Stimulated activated naive CD8-positive, alpha-beta T cell treated with anti-CD3 and anti-CD28 coated beads, Interleukin-15, Interleukin-2, amounts not matched to agents 100 U/mL and 50 U/mL, for 24 hours (primary cell): Measurements from ENCODE around the gene AP5Z1.
"Not testable (repeated sequence)": the region's sequence is repeated elsewhere in the genome, so short reads cannot be mapped to it uniquely, and the experiment has no call there.

Source experiments
- ATAC-seq: fragments of 150-1000 bp; cut with Tn5 transposase; one replicate; pipeline ENCODE4 v1.10.0; 2021
- DNase-seq: peaks from one replicate; pipeline ENCODE4 v3.0.0; 2021

AP5Z1 gene

GRCh38 chr7:4802577-4802976 lies 27.2 kb downstream of the AP5Z1 start:
- ATAC-seq, DNase-seq: not testable (repeated sequence)

GRCh38 chr7:4803397-4804241 lies 28.2 kb downstream of the AP5Z1 start:
- DNase-seq (no peak), ATAC-seq (no peak)

- no peak for ATAC-seq
- no peak for DNase-seq
Measured at GRCh38 chr7:4805110-4805983, 29.9 kb downstream of the AP5Z1 start.

- DNase-seq (no peak), ATAC-seq (no peak)
Measured at GRCh38 chr7:4805984-4806300, 30.5 kb downstream of the AP5Z1 start.

GRCh38 chr7:4806983-4807597 lies 31.7 kb downstream of the AP5Z1 start:
- DNase-seq (no peak), ATAC-seq (no peak)

- no peak for ATAC-seq
- no peak for DNase-seq
Measured at GRCh38 chr7:4807598-4808016, 32.2 kb downstream of the AP5Z1 start.

GRCh38 chr7:4808026-4808425 lies 32.6 kb downstream of the AP5Z1 start:
- DNase-seq (no peak), ATAC-seq (no peak)

- no peak for DNase-seq
- no peak for ATAC-seq
Measured at GRCh38 chr7:4808565-4808964, 33.1 kb downstream of the AP5Z1 start.

- peak; percentile 43 for DNase-seq
Measured at GRCh38 chr7:4809091-4809591, 33.7 kb downstream of the AP5Z1 start.

GRCh38 chr7:4809666-4810065 lies 34.2 kb downstream of the AP5Z1 start:
- no peak for ATAC-seq
- no peak for DNase-seq

More at GRCh38 chr7:4809091-4809591, 33.7 kb downstream of the AP5Z1 start:
- ATAC-seq, result peak; percentile 14

GRCh38 chr7:4814433-4814832 lies 39.0 kb downstream of the AP5Z1 start:
- no peak for ATAC-seq
- no peak for DNase-seq

- ATAC-seq (no peak), DNase-seq (no peak)
Measured at GRCh38 chr7:4815121-4815520, 39.7 kb downstream of the AP5Z1 start.

GRCh38 chr7:4815609-4816418 lies 40.4 kb downstream of the AP5Z1 start:
- ATAC-seq (no peak), DNase-seq (no peak)

GRCh38 chr7:4816419-4817080 lies 41.1 kb downstream of the AP5Z1 start:
- ATAC-seq (no peak), DNase-seq (no peak)

- no peak for ATAC-seq
- DNase-seq, result no peak
Measured at GRCh38 chr7:4817178-4817901, 41.9 kb downstream of the AP5Z1 start.

- ATAC-seq (no peak), DNase-seq (no peak)
Measured at GRCh38 chr7:4818000-4818794, 42.8 kb downstream of the AP5Z1 start.

GRCh38 chr7:4819560-4820404 lies 44.4 kb downstream of the AP5Z1 start:
- no peak for ATAC-seq

GRCh38 chr7:4820405-4820966 lies 45.1 kb downstream of the AP5Z1 start:
- DNase-seq, result no peak
- no peak for ATAC-seq

More at GRCh38 chr7:4819560-4820404, 44.4 kb downstream of the AP5Z1 start:
- DNase-seq, result no peak
